SK-N-SH treated with all-trans-retinoic acid at 6 μM for 48 hours (cell line): ENCODE results near the gene OR6C68.
"Not testable (repeated sequence)": the region's sequence is repeated elsewhere in the genome, so short reads cannot be mapped to it uniquely, and the experiment has no call there.

Source experiments
- ATAC-seq: fragments of 200-7000 bp; cut with Tn5 transposase; 3 replicates; pipeline ENCODE4 v1.9.1; 2020; ENCODE audit warnings: mild to moderate bottlenecking, moderate library complexity
- ARNTL ChIP-seq: fragments of 450-650 bp; formaldehyde crosslinking; IDR thresholded peaks from 2 replicates; pipeline ENCODE4 v1.5.0; 2020; ENCODE audit warnings: low read depth, mild to moderate bottlenecking, moderate library complexity, borderline replicate concordance
- CSDC2 ChIP-seq: fragments of 250-450 bp; sonication (Bioruptor Pico); IDR thresholded peaks from 2 replicates; pipeline ENCODE4 v1.5.0; 2020; ENCODE audit warnings: mild to moderate bottlenecking, moderate library complexity
- ESRRG ChIP-seq: fragments of 250-450 bp; sonication (Bioruptor Pico); IDR thresholded peaks from 2 replicates; pipeline ENCODE4 v1.6.1; 2021; ENCODE audit warnings: mild to moderate bottlenecking
- GLIS3 ChIP-seq: fragments of 250-450 bp; sonication (Bioruptor Pico); IDR thresholded peaks from 2 replicates; pipeline ENCODE4 v1.5.0; 2020; ENCODE audit warnings: mild to moderate bottlenecking, moderate library complexity
- ISL1 ChIP-seq: fragments of 250-450 bp; sonication (Bioruptor Pico); IDR thresholded peaks from 2 replicates; pipeline ENCODE4 v2.1.2; 2022; ENCODE audit warnings: mild to moderate bottlenecking, moderate library complexity
- POU6F1 ChIP-seq: fragments of 250-450 bp; sonication (Bioruptor Pico); IDR thresholded peaks from 2 replicates; pipeline ENCODE4 v1.8.0; 2021; ENCODE audit warnings: low read depth, mild to moderate bottlenecking, moderate library complexity, borderline replicate concordance
- PPARA ChIP-seq: fragments of 250-450 bp; sonication (Bioruptor Pico); IDR thresholded peaks from 2 replicates; pipeline ENCODE4 v1.5.0; 2020; ENCODE audit warnings: mild to moderate bottlenecking, borderline replicate concordance
- RARB ChIP-seq: fragments of 250-450 bp; sonication (Bioruptor Pico); IDR thresholded peaks from 2 replicates; pipeline ENCODE4 v1.8.0; 2021; ENCODE audit warnings: mild to moderate bottlenecking, moderate library complexity
- TCF4 ChIP-seq: fragments of 250-450 bp; sonication (Bioruptor Pico); IDR thresholded peaks from 2 replicates; pipeline ENCODE4 v1.8.0; 2021; ENCODE audit warnings: mild to moderate bottlenecking, moderate library complexity, borderline replicate concordance
- TOX ChIP-seq: fragments of 250-450 bp; sonication (Bioruptor Pico); IDR thresholded peaks from 2 replicates; pipeline ENCODE4 v1.8.0; 2021; ENCODE audit warnings: mild to moderate bottlenecking, moderate library complexity, borderline replicate concordance
- ZC3H10 ChIP-seq: fragments of 250-450 bp; sonication (Bioruptor Pico); IDR thresholded peaks from 2 replicates; pipeline ENCODE4 v1.5.1; 2021; ENCODE audit warnings: mild to moderate bottlenecking, moderate library complexity
- ZFP3 ChIP-seq: fragments of 250-450 bp; sonication (Bioruptor Pico); IDR thresholded peaks from 2 replicates; pipeline ENCODE4 v1.5.0; 2020; ENCODE audit warnings: mild to moderate bottlenecking, moderate library complexity
- ZFP30 ChIP-seq: fragments of 450-650 bp; formaldehyde crosslinking; IDR thresholded peaks from 2 replicates; pipeline ENCODE4 v1.5.0; 2022; ENCODE audit warnings: mild to moderate bottlenecking, moderate library complexity
- ZNF565 ChIP-seq: fragments of 450-650 bp; formaldehyde crosslinking; conservative IDR thresholded peaks from 2 replicates; pipeline ENCODE4 v1.5.0; 2020; ENCODE audit warnings: low read depth, mild to moderate bottlenecking, moderate library complexity
- ZNF8 ChIP-seq: fragments of 450-650 bp; formaldehyde crosslinking; IDR thresholded peaks from 2 replicates; pipeline ENCODE4 v1.5.0; 2020; ENCODE audit warnings: mild to moderate bottlenecking, moderate library complexity
- TF ChIP-seq, protein P1 (sequence below): fragments of 250-450 bp; sonication (Bioruptor Pico); IDR thresholded peaks from 2 replicates; pipeline ENCODE4 v1.8.0; 2020; ENCODE audit warnings: mild to moderate bottlenecking, moderate library complexity, borderline replicate concordance
- TF ChIP-seq, protein P2 (sequence below): fragments of 250-450 bp; sonication (Bioruptor Pico); IDR thresholded peaks from 2 replicates; pipeline ENCODE4 v1.5.0; 2020; ENCODE audit warnings: mild to moderate bottlenecking, moderate library complexity
- TF ChIP-seq, protein P3 (sequence below): fragments of 250-450 bp; sonication (Bioruptor Pico); IDR thresholded peaks from 2 replicates; pipeline ENCODE4 v1.5.1; 2020; ENCODE audit warnings: low read depth, mild to moderate bottlenecking, moderate library complexity

OR6C68 gene

DNA sequence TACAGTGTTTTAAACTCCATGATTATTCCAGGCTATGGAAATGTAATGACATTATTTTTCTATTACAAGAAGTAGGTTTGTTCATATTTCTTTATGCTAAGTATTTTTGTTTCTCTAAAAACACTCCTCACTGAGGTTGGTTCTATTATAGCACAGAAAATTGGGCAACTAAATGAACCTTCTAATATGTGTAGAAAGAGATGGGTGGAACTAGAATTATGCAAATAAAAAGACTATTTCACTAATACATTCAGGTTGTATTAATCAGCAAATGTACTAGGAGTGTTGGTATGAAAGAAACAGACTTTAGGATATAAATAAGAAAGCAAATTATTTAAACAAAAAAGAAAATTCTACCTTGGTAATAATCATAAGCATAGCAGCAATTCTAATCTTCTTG, 43.4 kb upstream of the OR6C68 start:
- TF ChIP-seq, protein P1, sequence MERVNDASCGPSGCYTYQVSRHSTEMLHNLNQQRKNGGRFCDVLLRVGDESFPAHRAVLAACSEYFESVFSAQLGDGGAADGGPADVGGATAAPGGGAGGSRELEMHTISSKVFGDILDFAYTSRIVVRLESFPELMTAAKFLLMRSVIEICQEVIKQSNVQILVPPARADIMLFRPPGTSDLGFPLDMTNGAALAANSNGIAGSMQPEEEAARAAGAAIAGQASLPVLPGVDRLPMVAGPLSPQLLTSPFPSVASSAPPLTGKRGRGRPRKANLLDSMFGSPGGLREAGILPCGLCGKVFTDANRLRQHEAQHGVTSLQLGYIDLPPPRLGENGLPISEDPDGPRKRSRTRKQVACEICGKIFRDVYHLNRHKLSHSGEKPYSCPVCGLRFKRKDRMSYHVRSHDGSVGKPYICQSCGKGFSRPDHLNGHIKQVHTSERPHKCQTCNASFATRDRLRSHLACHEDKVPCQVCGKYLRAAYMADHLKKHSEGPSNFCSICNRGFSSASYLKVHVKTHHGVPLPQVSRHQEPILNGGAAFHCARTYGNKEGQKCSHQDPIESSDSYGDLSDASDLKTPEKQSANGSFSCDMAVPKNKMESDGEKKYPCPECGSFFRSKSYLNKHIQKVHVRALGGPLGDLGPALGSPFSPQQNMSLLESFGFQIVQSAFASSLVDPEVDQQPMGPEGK (CRISPR knock-in tag), result no peak
- TF ChIP-seq ZNF8 (no peak), ISL1 (CRISPR knock-in tag) (no peak), RARB (no peak), TOX (no peak), ARNTL (CRISPR knock-in tag) (no peak), ESRRG (no peak), PPARA (CRISPR knock-in tag) (no peak), POU6F1 (no peak), TCF4 (no peak), GLIS3 (no peak)
- TF ChIP-seq, protein P2, sequence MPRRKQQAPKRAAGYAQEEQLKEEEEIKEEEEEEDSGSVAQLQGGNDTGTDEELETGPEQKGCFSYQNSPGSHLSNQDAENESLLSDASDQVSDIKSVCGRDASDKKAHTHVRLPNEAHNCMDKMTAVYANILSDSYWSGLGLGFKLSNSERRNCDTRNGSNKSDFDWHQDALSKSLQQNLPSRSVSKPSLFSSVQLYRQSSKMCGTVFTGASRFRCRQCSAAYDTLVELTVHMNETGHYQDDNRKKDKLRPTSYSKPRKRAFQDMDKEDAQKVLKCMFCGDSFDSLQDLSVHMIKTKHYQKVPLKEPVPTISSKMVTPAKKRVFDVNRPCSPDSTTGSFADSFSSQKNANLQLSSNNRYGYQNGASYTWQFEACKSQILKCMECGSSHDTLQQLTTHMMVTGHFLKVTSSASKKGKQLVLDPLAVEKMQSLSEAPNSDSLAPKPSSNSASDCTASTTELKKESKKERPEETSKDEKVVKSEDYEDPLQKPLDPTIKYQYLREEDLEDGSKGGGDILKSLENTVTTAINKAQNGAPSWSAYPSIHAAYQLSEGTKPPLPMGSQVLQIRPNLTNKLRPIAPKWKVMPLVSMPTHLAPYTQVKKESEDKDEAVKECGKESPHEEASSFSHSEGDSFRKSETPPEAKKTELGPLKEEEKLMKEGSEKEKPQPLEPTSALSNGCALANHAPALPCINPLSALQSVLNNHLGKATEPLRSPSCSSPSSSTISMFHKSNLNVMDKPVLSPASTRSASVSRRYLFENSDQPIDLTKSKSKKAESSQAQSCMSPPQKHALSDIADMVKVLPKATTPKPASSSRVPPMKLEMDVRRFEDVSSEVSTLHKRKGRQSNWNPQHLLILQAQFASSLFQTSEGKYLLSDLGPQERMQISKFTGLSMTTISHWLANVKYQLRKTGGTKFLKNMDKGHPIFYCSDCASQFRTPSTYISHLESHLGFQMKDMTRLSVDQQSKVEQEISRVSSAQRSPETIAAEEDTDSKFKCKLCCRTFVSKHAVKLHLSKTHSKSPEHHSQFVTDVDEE, result no peak
- TF ChIP-seq, protein P3, sequence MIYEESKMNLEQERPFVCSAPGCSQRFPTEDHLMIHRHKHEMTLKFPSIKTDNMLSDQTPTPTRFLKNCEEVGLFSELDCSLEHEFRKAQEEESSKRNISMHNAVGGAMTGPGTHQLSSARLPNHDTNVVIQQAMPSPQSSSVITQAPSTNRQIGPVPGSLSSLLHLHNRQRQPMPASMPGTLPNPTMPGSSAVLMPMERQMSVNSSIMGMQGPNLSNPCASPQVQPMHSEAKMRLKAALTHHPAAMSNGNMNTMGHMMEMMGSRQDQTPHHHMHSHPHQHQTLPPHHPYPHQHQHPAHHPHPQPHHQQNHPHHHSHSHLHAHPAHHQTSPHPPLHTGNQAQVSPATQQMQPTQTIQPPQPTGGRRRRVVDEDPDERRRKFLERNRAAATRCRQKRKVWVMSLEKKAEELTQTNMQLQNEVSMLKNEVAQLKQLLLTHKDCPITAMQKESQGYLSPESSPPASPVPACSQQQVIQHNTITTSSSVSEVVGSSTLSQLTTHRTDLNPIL (CRISPR knock-in tag), result no peak
- TF ChIP-seq, all 23 proteins: peak for 0
- no peak for ATAC-seq

DNA sequence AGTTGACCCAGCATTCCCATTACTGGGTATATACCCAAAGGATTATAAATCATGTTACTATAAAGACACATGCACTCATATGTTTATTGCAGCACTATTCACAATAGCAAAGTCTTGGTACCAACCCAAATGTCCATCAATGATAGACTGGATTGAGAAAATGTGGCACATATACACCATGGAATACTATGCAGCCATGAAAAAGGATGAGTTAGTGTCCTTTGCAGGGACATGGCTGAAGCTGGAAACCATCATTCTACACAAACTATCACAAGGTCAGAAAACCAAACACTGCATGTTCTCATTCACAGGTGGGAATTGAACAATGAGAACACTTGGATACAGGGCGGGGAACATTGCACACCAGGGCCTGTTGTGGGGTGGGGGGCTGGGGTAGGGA, 27.3 kb upstream of the OR6C68 start:
- not testable (repeated sequence) for ATAC-seq

DNA sequence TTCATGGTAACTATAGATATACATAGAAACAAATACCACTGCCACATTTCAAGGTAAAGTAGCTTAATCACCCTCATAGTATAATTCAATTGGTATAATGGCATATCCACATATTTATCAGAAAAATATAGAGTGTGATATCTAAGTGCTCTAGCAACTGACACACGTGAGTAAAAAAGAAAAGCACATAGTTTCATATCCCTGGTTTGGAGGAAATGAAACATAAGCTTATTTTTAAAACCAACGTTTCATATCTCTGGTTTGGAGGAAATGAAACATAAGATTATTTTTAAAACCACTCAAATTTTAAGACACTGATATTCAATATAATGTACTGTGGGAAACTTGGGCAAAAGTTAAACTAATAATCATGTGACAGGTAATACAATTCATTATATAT, 24.3 kb upstream of the OR6C68 start:
- TF ChIP-seq ISL1 (CRISPR knock-in tag) (no peak), POU6F1 (no peak), CSDC2 (CRISPR knock-in tag) (no peak), ZFP3 (CRISPR knock-in tag) (no peak), ZNF565 (CRISPR knock-in tag) (no peak), ZC3H10 (no peak), ESRRG (no peak), ARNTL (CRISPR knock-in tag) (no peak), RARB (no peak), ZFP30 (no peak), TOX (no peak), GLIS3 (no peak)
- TF ChIP-seq, protein P1 (CRISPR knock-in tag), result no peak
- TF ChIP-seq, protein P3 (CRISPR knock-in tag), result no peak
- ATAC-seq, result no peak
